SK-N-SH (cell line): Measurements from ENCODE around the gene KRT35. TPM values are rescaled to one million over a fixed set of nuclear protein-coding genes. Genes with fewer than 3 reads are reported as not detected.
A peak's percentile ranks its signal among the peaks of the same experiment; 100 is the strongest.

ENCODE experiments used
- CTCF ChIA-PET: fragments of 300-600, 350-600 bp; formaldehyde crosslinking; extraction: SDS; loops from one replicate; lab custom pipeline; 2021; lab: Yijun Ruan, JAX
- POLR2A ChIA-PET: fragments of 350-600 bp; sonication (Branson Sonifier 250); formaldehyde crosslinking; extraction: SDS; loops from one replicate; lab custom pipeline; 2020; ENCODE audit warnings: antibody characterized with exemption, inconsistent platforms; lab: Yijun Ruan, JAX
- DNase-seq: peaks from one replicate; pipeline ENCODE4 v3.0.0; 2012
- H2AFZ ChIP-seq: fragments of 200-600 bp; sonication (generic); 2 replicates; pipeline ENCODE4 v1.8.1; 2016; ENCODE audit warnings: antibody characterized with exemption, mild to moderate bottlenecking, low read depth
- H3F3A ChIP-seq: fragments of 200-600 bp; sonication (generic); replicated peaks from 2 replicates; pipeline ENCODE3; 2016; ENCODE audit warnings: antibody characterized with exemption, mild to moderate bottlenecking; ENCODE audit not compliant: insufficient read depth
- H3K27ac ChIP-seq, 2 experiments: fragments of 200-500 bp in 1 of 2; fragments of 200-600 bp in 1 of 2; sonication (Bioruptor generic) in 1 of 2; sonication (generic), shearing (Covaris generic) in 1 of 2; 2 replicates each; pipeline versions ENCODE4 v1.5.1 to v1.6.1; 2014 to 2016; ENCODE audit warnings: low read depth in 2 of 2, inconsistent platforms in 1 of 2, low read length in 1 of 2, mild to moderate bottlenecking in 1 of 2, mixed read lengths in 1 of 2
- H3K27me3 ChIP-seq: fragments of 200-600 bp; sonication (generic), shearing (Covaris generic); 2 replicates; pipeline ENCODE4 v1.6.1; 2016; ENCODE audit warnings: mixed run types; ENCODE audit not compliant: insufficient read depth
- H3K36me3 ChIP-seq, 2 experiments: fragments of 200-500 bp in 1 of 2; fragments of 200-600 bp in 1 of 2; sonication (Bioruptor generic) in 1 of 2; sonication (generic) in 1 of 2; replicated peaks in 1 of 2; 2 replicates each; pipeline versions ENCODE3 to v1.5.1; 2014 to 2016; ENCODE audit warnings: low read length in 1 of 2, mild to moderate bottlenecking in 1 of 2; ENCODE audit not compliant: insufficient read depth in 2 of 2, control insufficient read depth in 1 of 2
- H3K4me1 ChIP-seq, 2 experiments: fragments of 200-500 bp in 1 of 2; fragments of 200-600 bp in 1 of 2; sonication (Bioruptor generic) in 1 of 2; sonication (generic), shearing (Covaris generic) in 1 of 2; 2 replicates each; pipeline versions ENCODE4 v1.5.1 to v1.6.1; 2014 to 2016; ENCODE audit warnings: low read depth in 1 of 2, low read length in 1 of 2, mixed run types in 1 of 2; ENCODE audit not compliant: insufficient read depth in 2 of 2, control insufficient read depth in 1 of 2
- H3K4me2 ChIP-seq: fragments of 200-600 bp; sonication (generic), shearing (Covaris generic); 2 replicates; pipeline ENCODE4 v1.6.1; 2017; ENCODE audit warnings: mixed run types
- H3K4me3 ChIP-seq, 2 experiments: fragments of 200-500 bp in 1 of 2; fragments of 200-600 bp in 1 of 2; sonication (Bioruptor generic) in 1 of 2; sonication (generic), shearing (Covaris generic) in 1 of 2; 2 replicates each; pipeline versions ENCODE4 v1.5.1 to v1.8.1; 2014 to 2016; ENCODE audit warnings: low read depth in 2 of 2, inconsistent platforms in 1 of 2, low read length in 1 of 2, mild to moderate bottlenecking in 1 of 2, mixed read lengths in 1 of 2, moderate library complexity in 1 of 2
- H3K79me2 ChIP-seq: fragments of 200-600 bp; sonication (generic); 2 replicates; pipeline ENCODE4 v1.8.1; 2017; ENCODE audit warnings: mild to moderate bottlenecking; ENCODE audit not compliant: insufficient read depth
- H3K9ac ChIP-seq: fragments of 200-600 bp; sonication (generic); 2 replicates; pipeline ENCODE4 v1.6.1; 2017; ENCODE audit warnings: mixed run types
- H3K9me2 ChIP-seq: fragments of 200-600 bp; sonication (generic); 2 replicates; pipeline ENCODE4 v1.6.1; 2017; ENCODE audit warnings: mixed run types
- H3K9me3 ChIP-seq: fragments of 200-600 bp; sonication (generic); 2 replicates; pipeline ENCODE4 v1.6.1; 2017; ENCODE audit warnings: mixed run types, mild to moderate bottlenecking, moderate library complexity
- H4K20me1 ChIP-seq: fragments of 200-600 bp; sonication (generic); 2 replicates; pipeline ENCODE4 v1.6.1; 2017; ENCODE audit warnings: mild to moderate bottlenecking, mixed run types; ENCODE audit not compliant: insufficient read depth
- ELF1 ChIP-seq: IDR thresholded peaks from 2 replicates; pipeline ENCODE4 v1.4.0; 2012
- FOSL2 ChIP-seq: IDR thresholded peaks from 2 replicates; pipeline ENCODE4 v1.4.0; 2012; ENCODE audit warnings: low read depth, mild to moderate bottlenecking, moderate library complexity, borderline replicate concordance
- FOXJ3 ChIP-seq: sonication (generic); formaldehyde crosslinking; IDR thresholded peaks from 2 replicates; pipeline ENCODE4 v1.5.1; 2020; ENCODE audit warnings: mild to moderate bottlenecking, missing genetic modification reagents
- MEF2A ChIP-seq: IDR thresholded peaks from 2 replicates; pipeline ENCODE4 v1.4.0; 2012; ENCODE audit warnings: low read depth, borderline replicate concordance
- MXI1 ChIP-seq: IDR thresholded peaks from 2 replicates; pipeline ENCODE4 v1.6.1; 2012; ENCODE audit warnings: mild to moderate bottlenecking, low read depth, low read length, improper control_type of control experiment
- PBX3 ChIP-seq: IDR thresholded peaks from 2 replicates; pipeline ENCODE4; 2012
- REST ChIP-seq: IDR thresholded peaks from 2 replicates; pipeline ENCODE4 v1.6.1; 2012; ENCODE audit warnings: mild to moderate bottlenecking, low read depth, low read length, moderate library complexity
- SIN3A ChIP-seq: IDR thresholded peaks from 2 replicates; pipeline ENCODE4 v1.6.1; 2012; ENCODE audit warnings: low read depth, mild to moderate bottlenecking, low read length, moderate library complexity, borderline replicate concordance
- TCF12 ChIP-seq: IDR thresholded peaks from 2 replicates; pipeline ENCODE4 v1.4.0; 2012
- USF1 ChIP-seq: IDR thresholded peaks from 2 replicates; pipeline ENCODE4 v1.4.0; 2012; ENCODE audit warnings: low read depth, borderline replicate concordance
- USF2 ChIP-seq: fragments of 150-350 bp; IDR thresholded peaks from 2 replicates; pipeline ENCODE4 v1.6.1; 2017; ENCODE audit warnings: antibody characterized with exemption, low read length, low read depth, borderline replicate concordance
- YY1 ChIP-seq: IDR thresholded peaks from 2 replicates; pipeline ENCODE4 v1.4.0; 2012; ENCODE audit warnings: low read depth, mild to moderate bottlenecking
- WGBS: methylation state at CpG from one replicate; pipeline ENCODE4 v1.1.6; 2017; ENCODE audit warnings: low lambda C conversion rate; 5-methylcytosine and 5-hydroxymethylcytosine counted together
- polyA plus RNA-seq, 3 experiments: library from polyadenylated mRNA; depleted of rRNA; stranded (reverse); fragments of >200 nt; gene quantifications; 2 replicates each; pipeline ENCODE4 v1.2.3, GENCODE V29; 2012

KRT35 gene
- polyA plus RNA-seq, 1 of the 3 experiments (the other 2 are of a cell fraction): not detected

- TF ChIP-seq MEF2A (no peak), TCF12 (no peak), REST (no peak), MXI1 (no peak), FOXJ3 (CRISPR knock-in tag) (no peak)
Observed at GRCh38 chr17:41448506-41448905, 32.4 kb downstream of the KRT35 start (continued).

GRCh38 chr17:41446806-41447205 lies 34.1 kb downstream of the KRT35 start:
- Histone ChIP-seq H3F3A (peaks cover 9% of the 10 kb centered on the region), H3K27ac (no peak overlapping the region; a peak in 1 of 4 replicates), H2AFZ (no peak overlapping the region), H4K20me1 (no peaks in the 10 kb centered on the region), H3K79me2 (no peaks in the 10 kb centered on the region), H3K4me2 (peak overlapping the region; percentile 48; the same call in 1 of the 2 replicates), H3K4me3 (no peak overlapping the region), H3K36me3 (no peaks in the 10 kb centered on the region), H3K9me2 (no peaks in the 10 kb centered on the region), H3K9me3 (no peaks in the 10 kb centered on the region; the same call in 1 of the 2 replicates), H3K4me1 (no peaks in the 10 kb centered on the region), H3K9ac (no peak overlapping the region), H3K27me3 (no peaks in the 10 kb centered on the region; the same call in 1 of the 2 replicates)
- no peak for TF ChIP-seq USF1
- no peak for TF ChIP-seq SIN3A
- TF ChIP-seq YY1: no peak
- no peak for TF ChIP-seq ELF1
- TF ChIP-seq USF2: no peak
- no peak for TF ChIP-seq PBX3
- TF ChIP-seq FOSL2: no peak
- WGBS: 8% methylated on average over 2 of the region's 2 CpGs
- ChIA-PET CTCF (interaction anchor here (2.0 kb wide), 1 partner anchor 102 kb away, joined by 7 read pairs; no protein-coding TSS in a partner anchor), POLR2A (no interaction called here)
- no peak for DNase-seq
